Measurements from ENCODE around the gene NUTM1. TPM values are rescaled to one million over a fixed set of nuclear protein-coding genes. Genes with fewer than 3 reads are reported as not detected.
A peak's percentile ranks its signal among the peaks of the same experiment; 100 is the strongest.
"Not testable (repeated sequence)": the region's sequence is repeated elsewhere in the genome, so short reads cannot be mapped to it uniquely, and the experiment has no call there.

The NUTM1 gene
- total RNA-seq, 5 donors from 2014 or later (not counting 1 experiment from before 2014, with no cell fraction given), result not detected

DNA sequence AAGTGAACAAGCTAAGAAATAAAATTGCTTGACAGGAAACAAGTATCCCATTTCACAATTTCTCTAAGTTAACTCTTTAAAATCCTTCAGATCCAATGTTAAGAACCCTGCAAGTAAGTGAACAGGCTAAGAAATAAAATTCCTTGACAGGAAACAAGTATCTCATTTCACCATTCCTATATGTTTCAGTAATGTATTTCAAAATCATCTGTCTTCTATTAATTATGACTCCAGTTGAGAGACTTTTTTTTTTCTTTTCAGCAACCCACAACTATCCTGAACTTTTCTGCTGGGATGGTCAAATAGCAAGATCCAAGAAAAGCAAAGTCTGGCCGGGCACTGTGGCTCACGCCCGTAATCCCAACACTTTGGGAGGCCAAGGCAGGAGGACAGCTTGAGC, 3.2 kb upstream of the NUTM1 start:
- POLR2A ChIA-PET, result interaction anchor here (0.7 to 1.1 kb wide), 2 partner anchors 11 to 27 kb away, joined by 4 to 5 read pairs; partner anchors contain the start of gene LPCAT4 (in 1 of the 2)
- no peaks in the 10 kb centered on the region for H3K9me3 Mint-ChIP-seq

GRCh38 chr15:34341381-34342212, 1.5 kb upstream of the NUTM1 start:
- no peaks in the 10 kb centered on the region for H3K27me3 Mint-ChIP-seq
- peaks cover 14 to 34% of the 10 kb centered on the region in 2 experiments for H3K4me1 ChIP-seq (ENCODE audit: control insufficient read depth in 1 of 2, extremely low read depth in 1 of 2, insufficient read depth in 2 of 2, low read length in 2 of 2)
- ATAC-seq (replicated peaks in 1 of 4), result no peak
- H3K4me3 Mint-ChIP-seq, result no peak overlapping the region
- no peaks in the 10 kb centered on the region for H3K27me3 ChIP-seq (replicated peaks in 1 of 2; ENCODE audit: control insufficient read depth in 2 of 2, extremely low read depth in 1 of 2, insufficient read depth in 2 of 2, low read length in 1 of 2)
- ChIA-PET CTCF (interaction anchor here in 1 of 2 donors (1.6 kb wide), 1 partner anchor 14 kb away, joined by 5 read pairs; no protein-coding TSS in a partner anchor), POLR2A (no interaction called here)
- H3K36me3 Mint-ChIP-seq, result peaks cover 15% of the 10 kb centered on the region
- peaks cover 0 to 18% of the 10 kb centered on the region in 2 donors for H3K36me3 ChIP-seq (ENCODE audit: control insufficient read depth in 2 of 2, extremely low read depth in 1 of 2, insufficient read depth in 1 of 2, low read length in 1 of 2)
- no peaks in the 10 kb centered on the region for H3K9me3 ChIP-seq
- peak overlapping the region; percentile 69 to 92 for H3K4me3 ChIP-seq (ENCODE audit: control insufficient read depth in 1 of 2, extremely low read depth in 1 of 2, low read length in 1 of 2)
- H3K9me3 Mint-ChIP-seq, result no peaks in the 10 kb centered on the region
- WGBS (ENCODE audit: insufficient coverage), result 91% methylated on average over 12 of the region's 15 CpGs
- no peak for DNase-seq
- H3K4me1 Mint-ChIP-seq, result peaks cover 17 to 34% (median 33%) of the 10 kb centered on the region in 3 donors
- H3K27ac Mint-ChIP-seq, result peak overlapping the region; percentile 68 to 76
- H3K27ac ChIP-seq (ENCODE audit: low read length), result no peak overlapping the region

More for the DNA sequence above, 3.2 kb upstream of the NUTM1 start:
- H3K36me3 Mint-ChIP-seq, result peaks cover 15% of the 10 kb centered on the region
- peaks cover 34 to 50% (median 49%) of the 10 kb centered on the region in 3 donors for H3K4me1 Mint-ChIP-seq
- CTCF ChIA-PET, result no interaction called here
- no peaks in the 10 kb centered on the region for H3K9me3 ChIP-seq
- DNase-seq (no peak), ATAC-seq (replicated peaks in 1 of 4) (no peak)
- H3K27me3 Mint-ChIP-seq, result no peaks in the 10 kb centered on the region
- peaks cover 0 to 18% of the 10 kb centered on the region in 2 donors for H3K36me3 ChIP-seq (ENCODE audit: control insufficient read depth in 2 of 2, extremely low read depth in 1 of 2, insufficient read depth in 1 of 2, low read length in 1 of 2)
- H3K4me1 ChIP-seq (ENCODE audit: control insufficient read depth in 1 of 2, extremely low read depth in 1 of 2, insufficient read depth in 2 of 2, low read length in 2 of 2), result peaks cover 25 to 43% of the 10 kb centered on the region in 2 experiments
- H3K4me3 Mint-ChIP-seq, result peak overlapping the region in 2 of 3 donors; percentile 9 to 28
- no peak overlapping the region for H3K4me3 ChIP-seq (ENCODE audit: control insufficient read depth in 1 of 2, extremely low read depth in 1 of 2, low read length in 1 of 2)
- H3K27ac Mint-ChIP-seq, result peak overlapping the region; percentile 61 to 72
- no CpG with 5 or more reads among the region's 3 CpGs for WGBS (ENCODE audit: insufficient coverage)
- H3K27ac ChIP-seq (ENCODE audit: low read length), result no peak overlapping the region
- H3K27me3 ChIP-seq (replicated peaks in 1 of 2; ENCODE audit: control insufficient read depth in 2 of 2, extremely low read depth in 1 of 2, insufficient read depth in 2 of 2, low read length in 1 of 2), result no peaks in the 10 kb centered on the region

DNA sequence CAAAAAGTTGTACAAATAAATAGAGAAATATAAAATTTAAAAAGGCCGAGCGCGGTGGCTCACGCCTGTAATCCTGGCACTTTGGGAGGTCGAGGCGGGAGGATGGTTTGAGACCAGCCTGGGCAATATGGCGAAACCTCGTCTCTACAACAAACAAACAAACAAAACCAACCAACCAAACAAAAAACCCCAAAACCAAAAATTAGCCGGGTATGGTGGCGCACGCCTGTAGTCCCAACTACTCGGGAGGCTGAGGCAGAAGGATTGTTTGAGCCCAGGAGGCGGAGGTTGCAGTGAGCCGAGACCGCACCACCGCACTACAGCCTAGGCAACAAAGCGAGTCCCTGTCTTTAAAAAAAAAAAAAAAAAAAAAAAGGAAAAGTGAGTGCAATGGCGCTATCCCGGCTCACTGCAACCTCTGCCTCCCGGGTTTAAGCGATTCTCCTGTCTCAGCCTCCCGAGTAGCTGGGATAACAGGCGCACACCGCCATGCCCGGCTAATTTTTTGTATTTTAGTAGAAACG, 840 bp upstream of the NUTM1 start:
- H3K27ac ChIP-seq (ENCODE audit: low read length), result peak overlapping the region; percentile 64
- peaks cover 0 to 18% of the 10 kb centered on the region in 2 donors for H3K36me3 ChIP-seq (ENCODE audit: control insufficient read depth in 2 of 2, extremely low read depth in 1 of 2, insufficient read depth in 1 of 2, low read length in 1 of 2)
- H3K27me3 Mint-ChIP-seq; H3K27me3 ChIP-seq (replicated peaks in 1 of 2; ENCODE audit: control insufficient read depth in 2 of 2, extremely low read depth in 1 of 2, insufficient read depth in 2 of 2, low read length in 1 of 2); H3K9me3 ChIP-seq; H3K9me3 Mint-ChIP-seq; H3K4me3 Mint-ChIP-seq; ATAC-seq (replicated peaks in 1 of 4): not testable (repeated sequence)
- H3K4me3 ChIP-seq (ENCODE audit: control insufficient read depth in 1 of 2, extremely low read depth in 1 of 2, low read length in 1 of 2), result peak overlapping the region; percentile 69 to 92
- POLR2A ChIA-PET, result interaction anchor here (0.7 to 1.5 kb wide), 5 partner anchors 13 to 240 kb away, joined by 4 to 16 read pairs (median 8); partner anchors contain the start of genes EMC7 (in 1 of the 2), LPCAT4 (in 1 of the 2) and PGBD4 (in 1 of the 2)
- peak in 1 of 35 experiments; percentile 33 for DNase-seq
- CTCF ChIA-PET, result interaction anchor here (0.7 to 2.9 kb wide), 10 partner anchors 9 to 101 kb away, joined by 3 to 24 read pairs (median 4); partner anchors contain the start of gene LPCAT4 (in 1 of the 2)
- 9% methylated on average over 7 of the region's 26 CpGs for WGBS (ENCODE audit: insufficient coverage)
- Mint-ChIP-seq H3K4me1 (peaks cover 11 to 29% (median 28%) of the 10 kb centered on the region in 3 donors), H3K36me3 (peaks cover 15% of the 10 kb centered on the region), H3K27ac (peak overlapping the region; percentile 68 to 76)
- peaks cover 14 to 27% of the 10 kb centered on the region in 2 experiments for H3K4me1 ChIP-seq (ENCODE audit: control insufficient read depth in 1 of 2, extremely low read depth in 1 of 2, insufficient read depth in 2 of 2, low read length in 2 of 2)

GRCh38 chr15:34347951-34348638, 5.0 kb downstream of the NUTM1 start:
- Mint-ChIP-seq H3K4me3 (no peak overlapping the region), H3K27me3 (no peaks in the 10 kb centered on the region), H3K36me3 (no peaks in the 10 kb centered on the region), H3K4me1 (no peaks in the 10 kb centered on the region), H3K27ac (peak overlapping the region in 1 of 2 donors; percentile 23), H3K9me3 (no peaks in the 10 kb centered on the region)
- no peak overlapping the region for H3K27ac ChIP-seq (ENCODE audit: low read length)
- no peaks in the 10 kb centered on the region for H3K36me3 ChIP-seq (ENCODE audit: control insufficient read depth in 2 of 2, extremely low read depth in 1 of 2, insufficient read depth in 1 of 2, low read length in 1 of 2)
- no peak for DNase-seq
- peaks cover 0 to 3% of the 10 kb centered on the region in 2 experiments for H3K4me1 ChIP-seq (ENCODE audit: control insufficient read depth in 1 of 2, extremely low read depth in 1 of 2, insufficient read depth in 2 of 2, low read length in 2 of 2)
- ChIA-PET POLR2A (no interaction called here), CTCF (no interaction called here)
- 83% methylated on average over 13 of the region's 13 CpGs for WGBS (ENCODE audit: insufficient coverage)
- no peak overlapping the region for H3K4me3 ChIP-seq (ENCODE audit: control insufficient read depth in 1 of 2, extremely low read depth in 1 of 2, low read length in 1 of 2)
- no peaks in the 10 kb centered on the region for H3K9me3 ChIP-seq
- no peaks in the 10 kb centered on the region for H3K27me3 ChIP-seq (replicated peaks in 1 of 2; ENCODE audit: control insufficient read depth in 2 of 2, extremely low read depth in 1 of 2, insufficient read depth in 2 of 2, low read length in 1 of 2)
- ATAC-seq (replicated peaks in 1 of 4), result no peak

GRCh38 chr15:34348735-34349300, 5.7 kb downstream of the NUTM1 start:
- no peaks in the 10 kb centered on the region for H3K9me3 Mint-ChIP-seq
- no peaks in the 10 kb centered on the region for H3K27me3 Mint-ChIP-seq
- CTCF ChIA-PET, result no interaction called here
- H3K27ac ChIP-seq (ENCODE audit: low read length), result no peak overlapping the region
- no peaks in the 10 kb centered on the region for H3K4me1 ChIP-seq (ENCODE audit: control insufficient read depth in 1 of 2, extremely low read depth in 1 of 2, insufficient read depth in 2 of 2, low read length in 2 of 2)
- no CpG with 5 or more reads among the region's 1 CpG for WGBS (ENCODE audit: insufficient coverage)
- no peak overlapping the region for H3K27ac Mint-ChIP-seq
- H3K4me3 ChIP-seq (ENCODE audit: control insufficient read depth in 1 of 2, extremely low read depth in 1 of 2, low read length in 1 of 2), result no peak overlapping the region
- no peaks in the 10 kb centered on the region for H3K36me3 Mint-ChIP-seq
- H3K9me3 ChIP-seq, result no peaks in the 10 kb centered on the region
- H3K4me1 Mint-ChIP-seq, result no peaks in the 10 kb centered on the region
- DNase-seq, result no peak
- ATAC-seq (replicated peaks in 1 of 4), result no peak
- POLR2A ChIA-PET, result no interaction called here
- no peaks in the 10 kb centered on the region for H3K27me3 ChIP-seq (replicated peaks in 1 of 2; ENCODE audit: control insufficient read depth in 2 of 2, extremely low read depth in 1 of 2, insufficient read depth in 2 of 2, low read length in 1 of 2)
- H3K4me3 Mint-ChIP-seq, result no peak overlapping the region
- H3K36me3 ChIP-seq (ENCODE audit: control insufficient read depth in 2 of 2, extremely low read depth in 1 of 2, insufficient read depth in 1 of 2, low read length in 1 of 2), result no peaks in the 10 kb centered on the region

- no peak overlapping the region for H3K4me3 ChIP-seq (ENCODE audit: control insufficient read depth in 1 of 2, extremely low read depth in 1 of 2, low read length in 1 of 2)
- H3K4me1 ChIP-seq (ENCODE audit: control insufficient read depth in 1 of 2, extremely low read depth in 1 of 2, insufficient read depth in 2 of 2, low read length in 2 of 2), result no peaks in the 10 kb centered on the region
- ATAC-seq (replicated peaks in 1 of 4) (no peak), DNase-seq (no peak)
- H3K9me3 ChIP-seq, result no peaks in the 10 kb centered on the region
- ChIA-PET POLR2A (no interaction called here), CTCF (no interaction called here)
- no peaks in the 10 kb centered on the region for H3K36me3 ChIP-seq (ENCODE audit: control insufficient read depth in 2 of 2, extremely low read depth in 1 of 2, insufficient read depth in 1 of 2, low read length in 1 of 2)
- Mint-ChIP-seq H3K27me3 (no peaks in the 10 kb centered on the region), H3K36me3 (peaks cover 3% of the 10 kb centered on the region), H3K4me1 (no peaks in the 10 kb centered on the region), H3K9me3 (no peaks in the 10 kb centered on the region), H3K27ac (no peak overlapping the region), H3K4me3 (no peak overlapping the region)
- H3K27ac ChIP-seq (ENCODE audit: low read length), result no peak overlapping the region
- WGBS (ENCODE audit: insufficient coverage), result 90% methylated on average over 4 of the region's 4 CpGs
- no peaks in the 10 kb centered on the region for H3K27me3 ChIP-seq (replicated peaks in 1 of 2; ENCODE audit: control insufficient read depth in 2 of 2, extremely low read depth in 1 of 2, insufficient read depth in 2 of 2, low read length in 1 of 2)
Observed at GRCh38 chr15:34349769-34350168, 6.7 kb downstream of the NUTM1 start.

All from T-cell (primary cell).